ENCODE results near the gene MTHFD2L. TPM values are rescaled to one million over a fixed set of nuclear protein-coding genes. Genes with fewer than 3 reads are reported as not detected.

Gene MTHFD2L
- total RNA-seq, 1 experiment from 2014 or later: 9.4 TPM

- no peak for TF ChIP-seq TEAD4 (CRISPR knock-in tag; IDR thresholded peaks at IDR 0.05)
- no peak for TF ChIP-seq USF2 (CRISPR knock-in tag; IDR thresholded peaks at IDR 0.05)
- TF ChIP-seq MYBL2 (CRISPR knock-in tag; IDR thresholded peaks at IDR 0.05): no peak
- no peak for TF ChIP-seq ZNF396 (CRISPR knock-in tag; IDR thresholded peaks at IDR 0.05; ENCODE audit: borderline replicate concordance)
- TF ChIP-seq IRF2 (CRISPR knock-in tag; IDR thresholded peaks at IDR 0.05; ENCODE audit: borderline replicate concordance, low read depth): no peak
- no peak for TF ChIP-seq PREB (CRISPR knock-in tag; IDR thresholded peaks at IDR 0.05; ENCODE audit: borderline replicate concordance)
- TF ChIP-seq KAT7 (CRISPR knock-in tag; IDR thresholded peaks at IDR 0.05; ENCODE audit: borderline replicate concordance): no peak
- no peak for TF ChIP-seq EMX1 (CRISPR knock-in tag; IDR thresholded peaks at IDR 0.05)
- no peak for TF ChIP-seq GTF2I (CRISPR knock-in tag; conservative IDR thresholded peaks at IDR 0.05)
- no peak for TF ChIP-seq SOX15 (CRISPR knock-in tag; IDR thresholded peaks at IDR 0.05)
- Mint-ChIP-seq H3K36me3 (peaks cover 12% of the 10 kb centered on the region), H3K4me1 (peaks cover 35% of the 10 kb centered on the region), H3K27ac (0 out of 2 replicates have a peak overlapping the region, but pooled peaks have one; percentile 88), H3K9me3 (no peaks in the 10 kb centered on the region), H3K4me3 (peak overlapping the region; percentile 71), H3K27me3 (ENCODE audit: low read depth) (no peaks in the 10 kb centered on the region)
- CTCF ChIA-PET: interaction anchor here (1.5 kb wide), 1 partner anchor 72 kb away, joined by 3 read pairs; no protein-coding TSS in a partner anchor
- ATAC-seq (no peak), DNase-seq (ENCODE audit: low spot score) (no peak)
- POLR2A ChIA-PET: interaction anchor here (1.1 kb wide), 1 partner anchor 10 kb away, joined by 4 read pairs; no protein-coding TSS in a partner anchor
These were observed 1.4 kb upstream of the MTHFD2L start for GRCh38 chr4:74156521-74156920.

- TF ChIP-seq SMAD4 (CRISPR knock-in tag; IDR thresholded peaks at IDR 0.05) (no peak), AR (CRISPR knock-in tag; IDR thresholded peaks at IDR 0.05) (no peak), NFE2L1 (CRISPR knock-in tag; IDR thresholded peaks at IDR 0.05) (no peak), ELF4 (CRISPR knock-in tag; IDR thresholded peaks at IDR 0.05; ENCODE audit: low read depth) (no peak), OVOL2 (CRISPR knock-in tag; IDR thresholded peaks at IDR 0.05; ENCODE audit: borderline replicate concordance) (no peak), CREB1 (CRISPR knock-in tag; IDR thresholded peaks at IDR 0.05) (no peak), RORB (CRISPR knock-in tag; IDR thresholded peaks at IDR 0.05) (no peak), FOXJ3 (CRISPR knock-in tag; IDR thresholded peaks at IDR 0.05; ENCODE audit: borderline replicate concordance) (no peak), PRRX2 (CRISPR knock-in tag; IDR thresholded peaks at IDR 0.05) (no peak)
- Mint-ChIP-seq H3K36me3 (peaks cover 19% of the 10 kb centered on the region), H3K4me1 (peaks cover 42% of the 10 kb centered on the region), H3K9me3 (no peaks in the 10 kb centered on the region), H3K4me3 (peak overlapping the region; percentile 71), H3K27ac (peak overlapping the region; percentile 88), H3K27me3 (ENCODE audit: low read depth) (no peaks in the 10 kb centered on the region)
- CTCF ChIA-PET: interaction anchor here (0.8 to 1.5 kb wide), 2 partner anchors 23 to 72 kb away, joined by 3 to 7 read pairs; no protein-coding TSS in a partner anchor
- DNase-seq (ENCODE audit: low spot score) (no peak), ATAC-seq (no peak)
- POLR2A ChIA-PET: interaction anchor here (1.1 kb wide), 1 partner anchor 9 kb away, joined by 4 read pairs; no protein-coding TSS in a partner anchor
These were observed 764 bp upstream of the MTHFD2L start for GRCh38 chr4:74157154-74157553.

- peak overlapping the region; percentile 92 for H3K4me3 Mint-ChIP-seq
- peaks cover 22% of the 10 kb centered on the region for H3K36me3 Mint-ChIP-seq
- no peak for DNase-seq (ENCODE audit: low spot score)
- POLR2A ChIA-PET: no interaction called here
- CTCF ChIA-PET: no interaction called here
- H3K27me3 Mint-ChIP-seq (ENCODE audit: low read depth): no peaks in the 10 kb centered on the region
- no peaks in the 10 kb centered on the region for H3K9me3 Mint-ChIP-seq
- no peak; the same call in 1 of the 2 replicates for ATAC-seq
- peak overlapping the region; percentile 92 for H3K27ac Mint-ChIP-seq
- peaks cover 43% of the 10 kb centered on the region for H3K4me1 Mint-ChIP-seq
- TF ChIP-seq IRF1 (CRISPR knock-in tag; IDR thresholded peaks at IDR 0.05) (no peak), PRDM15 (CRISPR knock-in tag; IDR thresholded peaks at IDR 0.05) (no peak)
These were observed 686 bp downstream of the MTHFD2L start for GRCh38 chr4:74158466-74159142.
